Osteocyte (in vitro differentiated cells): Measurements from ENCODE around the gene RFNG. TPM values are rescaled to one million over a fixed set of nuclear protein-coding genes. Genes with fewer than 3 reads are reported as not detected.
A peak's percentile ranks its signal among the peaks of the same experiment; 100 is the strongest.

Experiments
- DNase-seq: peaks from one replicate; pipeline ENCODE4 v3.0.0; 2021; ENCODE audit warnings: mixed read lengths; ENCODE audit not compliant: unreplicated experiment; ENCODE audit errors: extremely low spot score
- H3K27ac Mint-ChIP-seq: one replicate; pipeline ENCODE4 v1.8.0; 2021; ENCODE audit warnings: mild to moderate bottlenecking, mixed read lengths; ENCODE audit not compliant: unreplicated experiment
- H3K27me3 Mint-ChIP-seq: one replicate; pipeline ENCODE4 v1.8.0; 2021; ENCODE audit warnings: mixed read lengths; ENCODE audit not compliant: unreplicated experiment
- H3K36me3 Mint-ChIP-seq: one replicate; pipeline ENCODE4 v1.8.0; 2021; ENCODE audit warnings: mixed read lengths; ENCODE audit not compliant: unreplicated experiment
- H3K4me1 Mint-ChIP-seq: one replicate; pipeline ENCODE4 v1.8.0; 2021; ENCODE audit warnings: mixed read lengths; ENCODE audit not compliant: unreplicated experiment
- H3K4me3 Mint-ChIP-seq: one replicate; pipeline ENCODE4 v1.8.0; 2021; ENCODE audit warnings: mild to moderate bottlenecking, moderate library complexity, mixed read lengths; ENCODE audit not compliant: unreplicated experiment
- H3K9me3 Mint-ChIP-seq: one replicate; pipeline ENCODE4 v1.8.0; 2021; ENCODE audit warnings: mixed read lengths; ENCODE audit not compliant: unreplicated experiment
- long read RNA-seq: library from polyadenylated mRNA; unstranded; transcript quantifications from one replicate; pipeline ENCODE4 v2.0.0, GENCODE V29; 2021
- total RNA-seq: library from RNA; stranded (reverse); gene quantifications from 2 replicates; pipeline ENCODE4 v1.2.1, GENCODE V29; 2021
- TF ChIP-seq, protein P1 (sequence below): fragments of 200-600 bp; sonication (generic); IDR thresholded peaks from 2 replicates; pipeline ENCODE4 v1.5.0; 2021; ENCODE audit warnings: antibody characterized with exemption, mild to moderate bottlenecking, moderate library complexity

The RFNG gene, protein sequence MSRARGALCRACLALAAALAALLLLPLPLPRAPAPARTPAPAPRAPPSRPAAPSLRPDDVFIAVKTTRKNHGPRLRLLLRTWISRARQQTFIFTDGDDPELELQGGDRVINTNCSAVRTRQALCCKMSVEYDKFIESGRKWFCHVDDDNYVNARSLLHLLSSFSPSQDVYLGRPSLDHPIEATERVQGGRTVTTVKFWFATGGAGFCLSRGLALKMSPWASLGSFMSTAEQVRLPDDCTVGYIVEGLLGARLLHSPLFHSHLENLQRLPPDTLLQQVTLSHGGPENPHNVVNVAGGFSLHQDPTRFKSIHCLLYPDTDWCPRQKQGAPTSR
- total RNA-seq, result 37.3 and 41.0 TPM in 2 replicates
- long read RNA-seq, partial matches to known transcripts, result 1 of 5 reads
- long read RNA-seq, other reads (novel, unspliced or antisense), result 0 of 5 reads

DNA sequence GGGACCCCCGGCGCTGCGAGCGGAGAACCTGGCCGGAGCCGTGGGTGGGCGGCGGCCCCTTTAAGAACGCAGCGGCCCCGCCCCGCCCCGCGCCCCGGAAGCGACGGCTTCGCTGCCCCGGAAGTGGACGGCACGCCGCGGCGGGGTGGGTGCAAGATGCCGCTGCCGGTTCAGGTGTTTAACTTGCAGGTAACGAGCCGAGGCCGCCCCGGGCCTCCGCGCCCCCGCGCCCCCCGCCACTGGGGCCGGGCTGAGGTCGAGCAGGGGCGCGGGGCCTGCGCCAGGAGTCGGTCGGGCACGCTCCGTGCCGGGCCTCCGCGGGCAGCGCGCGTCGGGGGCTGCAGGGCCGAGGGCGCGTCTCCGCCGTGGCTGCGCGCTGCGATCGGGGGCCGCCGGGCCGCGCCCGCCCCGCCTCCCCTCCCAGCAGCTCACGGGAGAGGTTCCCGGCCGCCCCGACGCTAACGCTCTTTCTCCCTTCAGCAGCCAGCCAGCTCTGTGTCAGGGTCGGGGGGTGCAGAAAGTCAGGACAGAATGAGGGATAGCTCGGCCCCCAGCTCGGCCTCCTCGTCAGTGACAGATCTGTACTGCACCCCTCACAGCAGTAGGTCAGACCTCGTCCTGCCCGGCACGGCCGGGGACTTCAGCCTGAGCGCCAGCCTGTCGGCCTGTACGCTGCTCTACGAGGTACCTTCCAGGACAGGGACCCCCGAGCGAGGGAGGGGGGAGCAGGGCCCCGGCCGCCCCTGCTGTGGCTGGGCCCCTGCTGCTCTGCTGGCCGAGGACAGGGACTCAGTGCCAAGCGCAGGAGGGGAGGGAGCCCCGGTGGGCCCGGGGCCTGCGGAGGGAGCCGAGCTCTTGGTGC lies at the start of gene RFNG, which contains the start of gene GPS1:
Gene RFNG, minus strand, starts transcription at position 36 of the 862 bp plus-strand sequence. CDS start 45 bp downstream, outside the sequence.
Gene GPS1, plus strand, starts transcription at position 123 of the 862 bp plus-strand sequence. Its CDS starts 34 bp downstream, at position 157.
- peaks cover 17% of the 10 kb centered on the region for H3K4me1 Mint-ChIP-seq
- TF ChIP-seq, protein P1, sequence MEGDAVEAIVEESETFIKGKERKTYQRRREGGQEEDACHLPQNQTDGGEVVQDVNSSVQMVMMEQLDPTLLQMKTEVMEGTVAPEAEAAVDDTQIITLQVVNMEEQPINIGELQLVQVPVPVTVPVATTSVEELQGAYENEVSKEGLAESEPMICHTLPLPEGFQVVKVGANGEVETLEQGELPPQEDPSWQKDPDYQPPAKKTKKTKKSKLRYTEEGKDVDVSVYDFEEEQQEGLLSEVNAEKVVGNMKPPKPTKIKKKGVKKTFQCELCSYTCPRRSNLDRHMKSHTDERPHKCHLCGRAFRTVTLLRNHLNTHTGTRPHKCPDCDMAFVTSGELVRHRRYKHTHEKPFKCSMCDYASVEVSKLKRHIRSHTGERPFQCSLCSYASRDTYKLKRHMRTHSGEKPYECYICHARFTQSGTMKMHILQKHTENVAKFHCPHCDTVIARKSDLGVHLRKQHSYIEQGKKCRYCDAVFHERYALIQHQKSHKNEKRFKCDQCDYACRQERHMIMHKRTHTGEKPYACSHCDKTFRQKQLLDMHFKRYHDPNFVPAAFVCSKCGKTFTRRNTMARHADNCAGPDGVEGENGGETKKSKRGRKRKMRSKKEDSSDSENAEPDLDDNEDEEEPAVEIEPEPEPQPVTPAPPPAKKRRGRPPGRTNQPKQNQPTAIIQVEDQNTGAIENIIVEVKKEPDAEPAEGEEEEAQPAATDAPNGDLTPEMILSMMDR, result no peak
- no peaks in the 10 kb centered on the region for H3K9me3 Mint-ChIP-seq
- peak within 1 kb of the TSS; percentile 72 for H3K27ac Mint-ChIP-seq
- peaks cover 14% of the 10 kb centered on the region for H3K36me3 Mint-ChIP-seq
- H3K27me3 Mint-ChIP-seq, result no peaks in the 10 kb centered on the region
- H3K4me3 Mint-ChIP-seq, result peak within 1 kb of the TSS; percentile 84
- no peak for DNase-seq

DNA sequence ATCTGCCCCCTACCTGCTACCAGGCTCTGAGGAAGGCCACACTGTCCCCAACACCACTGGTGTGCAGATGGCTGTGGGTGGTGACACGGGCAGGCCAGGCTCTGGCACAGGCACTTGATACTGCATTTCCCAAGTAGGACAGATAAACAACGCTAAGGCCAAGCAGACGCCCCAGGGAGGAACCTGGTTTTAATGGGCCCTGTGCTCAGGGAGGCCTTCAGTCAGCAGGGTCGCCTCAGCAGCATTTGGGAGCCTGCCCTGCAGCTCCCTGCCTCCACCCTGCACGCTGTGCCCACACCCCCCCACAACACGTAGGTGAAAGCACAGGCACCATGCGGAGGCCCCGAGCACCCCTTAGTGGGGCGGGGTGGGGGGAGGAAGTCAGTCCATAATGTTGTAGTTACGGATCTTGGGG lies 49.7 kb upstream of the RFNG start:
- DNase-seq, result no peak
- Mint-ChIP-seq H3K27me3 (no peaks in the 10 kb centered on the region), H3K36me3 (no peaks in the 10 kb centered on the region), H3K9me3 (no peaks in the 10 kb centered on the region), H3K4me1 (peaks cover 29% of the 10 kb centered on the region), H3K4me3 (no peak overlapping the region), H3K27ac (no peak overlapping the region)
- TF ChIP-seq, protein P1, result no peak

DNA sequence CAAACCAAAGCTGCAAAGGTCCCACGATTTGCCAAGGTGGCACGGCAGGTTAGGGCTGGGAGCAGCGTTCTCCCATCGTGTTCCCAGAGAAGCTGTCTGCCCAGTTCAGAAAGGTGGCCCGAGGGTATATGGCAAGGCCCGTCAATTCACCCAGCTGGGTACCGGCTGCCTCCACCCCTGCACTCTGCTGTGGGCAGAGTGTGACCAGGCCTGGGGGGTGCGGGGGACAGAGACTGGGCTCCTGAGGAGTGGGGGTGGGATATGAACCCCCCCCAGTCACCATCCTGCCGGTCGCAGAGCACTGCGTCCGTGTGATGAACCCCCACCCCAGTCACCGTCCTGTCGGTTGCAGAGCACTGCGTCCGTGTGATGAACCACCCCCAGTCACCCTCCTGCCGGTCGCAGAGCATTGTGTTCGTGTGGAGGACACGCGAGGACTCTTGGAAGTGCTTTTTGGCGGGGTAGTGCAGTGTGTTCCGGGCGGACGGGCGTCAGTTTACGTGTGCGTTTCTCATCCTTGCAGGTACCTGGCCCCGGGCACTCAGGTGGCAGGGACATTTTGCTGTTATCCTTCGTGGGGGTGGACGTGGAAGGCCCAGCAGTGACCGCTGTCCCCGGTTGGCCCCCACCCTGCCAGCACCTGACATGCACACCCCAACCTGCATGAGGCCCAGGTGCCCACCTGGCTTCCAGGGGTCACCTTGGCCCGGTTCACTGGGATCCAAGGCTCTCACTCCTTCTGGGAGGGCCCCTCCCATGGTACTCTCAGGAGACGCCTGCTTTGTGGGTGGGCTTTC lies 49.1 kb upstream of the RFNG start:
- no peak overlapping the region for H3K27ac Mint-ChIP-seq

DNA sequence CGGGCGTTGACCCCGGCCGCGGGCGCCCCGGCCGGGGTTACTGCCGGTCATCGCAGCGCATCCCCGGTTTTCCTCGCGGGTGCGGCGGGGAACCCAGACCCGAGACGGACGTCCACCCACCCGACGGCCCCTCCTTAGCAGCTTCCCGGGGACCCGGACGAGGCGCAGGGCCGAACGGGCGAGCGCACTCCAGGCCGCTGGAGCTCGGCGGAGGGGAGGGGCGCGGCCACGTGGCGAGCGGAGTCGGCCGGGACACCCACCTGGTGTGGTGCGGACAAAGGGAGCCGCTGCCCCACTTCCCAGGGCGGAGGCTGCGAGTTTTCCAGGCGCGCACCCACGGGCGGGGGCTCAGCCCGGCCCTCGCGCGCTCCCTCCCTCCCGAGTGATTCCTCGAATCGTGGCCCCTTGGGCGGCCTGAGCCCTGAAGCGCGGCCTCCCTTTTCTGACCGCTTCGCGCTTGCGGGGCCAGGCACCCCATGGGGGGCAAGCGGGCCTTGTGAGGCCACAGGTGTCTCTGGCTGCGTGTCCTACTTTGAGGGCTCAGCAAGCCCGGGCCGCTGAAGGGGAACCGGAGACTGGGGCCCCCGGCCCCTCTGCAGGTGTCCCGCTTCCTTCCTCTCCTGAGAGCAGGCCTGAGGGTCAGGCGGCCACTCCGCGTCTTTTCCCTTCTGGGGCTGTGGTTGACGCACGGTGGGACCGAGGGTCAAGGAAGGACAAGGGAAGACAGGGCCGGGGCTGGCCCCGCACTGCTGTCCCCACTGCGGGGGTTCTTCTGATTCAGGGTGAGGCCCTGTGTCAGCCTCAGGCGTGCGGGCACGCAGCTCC lies 47.5 kb upstream of the RFNG start:
- H3K36me3 Mint-ChIP-seq, result no peaks in the 10 kb centered on the region
- TF ChIP-seq, protein P1, result no peak
- no peak for DNase-seq
- H3K27me3 Mint-ChIP-seq, result no peaks in the 10 kb centered on the region
- peaks cover 27% of the 10 kb centered on the region for H3K4me1 Mint-ChIP-seq
- no peaks in the 10 kb centered on the region for H3K9me3 Mint-ChIP-seq
- H3K4me3 Mint-ChIP-seq, result peak overlapping the region; percentile 71
- H3K27ac Mint-ChIP-seq, result peak overlapping the region; percentile 76

More for the DNA sequence above, 49.1 kb upstream of the RFNG start:
- Mint-ChIP-seq H3K27me3 (no peaks in the 10 kb centered on the region), H3K36me3 (no peaks in the 10 kb centered on the region), H3K4me3 (no peak overlapping the region), H3K9me3 (no peaks in the 10 kb centered on the region), H3K4me1 (peaks cover 29% of the 10 kb centered on the region)
- TF ChIP-seq, protein P1, result no peak
- no peak for DNase-seq
